ENCODE measurements around the gene GSX1. TPM values are rescaled to one million over a fixed set of nuclear protein-coding genes. Genes with fewer than 3 reads are reported as not detected.

Gene GSX1
- total RNA-seq, 2 donors from 2014 or later, result not detected

DNA sequence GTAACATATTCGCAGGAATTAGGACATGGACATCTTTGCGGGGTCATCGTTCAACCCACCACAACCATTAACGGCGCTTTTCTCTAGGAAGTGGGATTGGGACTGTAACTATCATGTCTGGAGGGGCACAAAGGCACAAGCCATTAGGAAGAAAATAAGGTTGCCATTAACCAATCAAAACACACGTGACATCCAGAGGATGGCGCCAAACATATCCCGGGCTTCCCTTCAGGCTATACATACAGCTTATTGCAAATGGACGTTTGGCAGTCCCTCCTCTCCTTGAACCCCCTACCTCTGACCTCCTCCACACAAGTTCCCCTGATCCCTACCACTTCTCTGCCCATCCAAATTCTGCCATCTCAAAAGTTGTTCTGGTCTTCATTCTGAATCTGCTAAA is 26.6 kb upstream of the GSX1 start:
- Histone ChIP-seq H3K27me3 (replicated peaks; ENCODE audit: insufficient read depth) (no peaks in the 10 kb centered on the region), H3K9me3 (no peaks in the 10 kb centered on the region), H3K4me1 (replicated peaks) (no peaks in the 10 kb centered on the region), H3K36me3 (no peaks in the 10 kb centered on the region), H3K27ac (no peak overlapping the region), H3K4me3 (no peak overlapping the region)
- intact Hi-C loops (cut with DNase I), result no loop called here
- 70% methylated on average over 9 of the region's 9 CpGs for WGBS
- TF ChIP-seq, protein P1, sequence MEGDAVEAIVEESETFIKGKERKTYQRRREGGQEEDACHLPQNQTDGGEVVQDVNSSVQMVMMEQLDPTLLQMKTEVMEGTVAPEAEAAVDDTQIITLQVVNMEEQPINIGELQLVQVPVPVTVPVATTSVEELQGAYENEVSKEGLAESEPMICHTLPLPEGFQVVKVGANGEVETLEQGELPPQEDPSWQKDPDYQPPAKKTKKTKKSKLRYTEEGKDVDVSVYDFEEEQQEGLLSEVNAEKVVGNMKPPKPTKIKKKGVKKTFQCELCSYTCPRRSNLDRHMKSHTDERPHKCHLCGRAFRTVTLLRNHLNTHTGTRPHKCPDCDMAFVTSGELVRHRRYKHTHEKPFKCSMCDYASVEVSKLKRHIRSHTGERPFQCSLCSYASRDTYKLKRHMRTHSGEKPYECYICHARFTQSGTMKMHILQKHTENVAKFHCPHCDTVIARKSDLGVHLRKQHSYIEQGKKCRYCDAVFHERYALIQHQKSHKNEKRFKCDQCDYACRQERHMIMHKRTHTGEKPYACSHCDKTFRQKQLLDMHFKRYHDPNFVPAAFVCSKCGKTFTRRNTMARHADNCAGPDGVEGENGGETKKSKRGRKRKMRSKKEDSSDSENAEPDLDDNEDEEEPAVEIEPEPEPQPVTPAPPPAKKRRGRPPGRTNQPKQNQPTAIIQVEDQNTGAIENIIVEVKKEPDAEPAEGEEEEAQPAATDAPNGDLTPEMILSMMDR (IDR thresholded peaks at IDR 0.05), result no peak
- no peak for DNase-seq (ENCODE audit: low spot score)

DNA sequence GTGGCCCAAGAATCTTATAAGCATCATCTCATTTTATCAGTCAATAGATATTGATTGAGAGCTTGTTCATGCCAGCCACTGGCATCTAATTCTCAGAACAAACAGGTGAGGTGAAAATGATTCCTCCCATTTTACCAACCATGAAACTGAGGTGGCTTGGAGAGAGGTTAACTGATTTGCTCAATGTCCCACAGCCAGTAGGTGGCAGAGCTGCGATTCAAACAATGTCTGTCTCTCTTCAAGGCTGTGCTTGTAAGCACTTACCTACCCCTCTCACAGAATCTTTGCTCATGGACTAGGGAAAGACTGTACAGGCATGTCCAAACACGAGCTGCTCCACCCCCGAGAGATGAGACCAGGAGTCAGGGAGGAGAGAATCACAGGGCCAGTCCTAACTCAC is 21.5 kb upstream of the GSX1 start:
- intact Hi-C loops (cut with DNase I), result no loop called here
- DNase-seq (ENCODE audit: low spot score), result no peak
- WGBS, result 8% methylated on average over 3 of the region's 3 CpGs
- Histone ChIP-seq H3K36me3 (no peaks in the 10 kb centered on the region), H3K27me3 (replicated peaks; ENCODE audit: insufficient read depth) (peaks cover 4% of the 10 kb centered on the region), H3K4me3 (no peak overlapping the region), H3K9me3 (no peaks in the 10 kb centered on the region), H3K4me1 (replicated peaks) (no peaks in the 10 kb centered on the region), H3K27ac (no peak overlapping the region)
- TF ChIP-seq, protein P1 (IDR thresholded peaks at IDR 0.05), result peak in 1 of 4 experiments; percentile 10
- no peak for TF ChIP-seq POLR2A (IDR thresholded peaks at IDR 0.05)

DNA sequence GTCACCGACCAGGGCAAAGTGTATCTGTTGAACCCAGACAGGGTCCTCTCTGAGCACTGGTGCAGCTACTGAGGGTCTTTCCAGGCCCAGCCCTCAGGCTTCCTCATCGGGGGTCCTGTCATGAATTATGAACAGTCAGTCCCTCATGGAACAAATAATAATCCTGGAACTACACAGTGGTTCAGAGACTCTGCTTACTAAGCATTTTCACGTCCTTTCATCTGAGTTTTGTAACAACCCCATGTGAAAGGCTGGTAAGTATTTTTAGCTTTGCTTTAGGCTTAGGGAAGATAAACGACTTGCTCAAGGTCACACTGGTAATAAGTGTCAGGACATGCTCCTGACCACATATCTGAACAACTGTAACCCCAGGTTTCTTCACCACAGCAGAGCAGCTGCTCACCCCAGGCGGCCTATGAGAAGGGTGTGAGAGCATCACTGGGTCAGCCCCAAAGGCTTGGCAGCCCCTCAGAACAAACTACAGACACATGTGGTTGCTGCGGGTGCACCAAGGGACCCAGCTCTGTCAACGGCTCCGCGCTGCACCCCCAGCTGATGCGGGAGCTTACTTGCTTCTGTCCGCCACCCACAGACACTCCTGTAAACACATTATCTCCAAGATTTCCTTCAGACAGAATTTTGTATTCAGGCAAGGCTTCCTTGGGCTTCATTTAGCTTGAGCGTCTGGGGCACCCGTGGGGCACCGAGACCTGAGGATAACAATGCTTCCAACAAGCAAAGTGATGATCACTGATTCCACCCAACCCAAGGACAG is 19.4 kb upstream of the GSX1 start:
- no peaks in the 10 kb centered on the region for H3K36me3 ChIP-seq
- no peak for DNase-seq (ENCODE audit: low spot score)
- WGBS, result 83% methylated on average over 14 of the region's 14 CpGs
- no peak overlapping the region for H3K27ac ChIP-seq
- H3K27me3 ChIP-seq (replicated peaks; ENCODE audit: insufficient read depth), result peaks cover 5% of the 10 kb centered on the region
- intact Hi-C loops (cut with DNase I), result no loop called here
- no peaks in the 10 kb centered on the region for H3K4me1 ChIP-seq (replicated peaks)
- no peaks in the 10 kb centered on the region for H3K9me3 ChIP-seq
- no peak overlapping the region for H3K4me3 ChIP-seq
- TF ChIP-seq POLR2AphosphoS5 (IDR thresholded peaks at IDR 0.05), result no peak
- TF ChIP-seq POLR2A (IDR thresholded peaks at IDR 0.05), result no peak
- TF ChIP-seq, protein P1 (IDR thresholded peaks at IDR 0.05), result no peak

DNA sequence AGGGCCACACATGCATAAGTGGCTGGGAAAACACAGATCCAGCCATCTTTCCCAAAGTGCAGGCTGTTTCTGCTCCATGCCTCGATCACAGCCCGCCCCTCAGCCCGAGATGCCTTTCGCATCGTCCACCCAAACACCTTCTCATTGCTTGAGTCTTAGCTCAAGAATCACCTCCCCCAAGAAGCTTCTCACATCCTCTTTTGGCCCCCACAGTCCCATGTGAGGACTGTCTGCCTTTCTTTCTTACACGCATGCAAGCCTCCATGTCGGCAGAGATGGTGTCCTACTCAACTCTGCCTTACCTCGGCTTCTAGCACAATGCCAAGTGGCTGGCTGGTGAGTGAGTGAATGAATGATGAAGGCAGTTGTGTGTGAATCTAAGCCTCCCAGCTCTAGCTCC is 18.1 kb upstream of the GSX1 start:
- Histone ChIP-seq H3K9me3 (no peaks in the 10 kb centered on the region), H3K4me1 (replicated peaks) (no peaks in the 10 kb centered on the region), H3K4me3 (no peak overlapping the region), H3K27me3 (replicated peaks; ENCODE audit: insufficient read depth) (peaks cover 5% of the 10 kb centered on the region), H3K27ac (no peak overlapping the region), H3K36me3 (no peaks in the 10 kb centered on the region)
- intact Hi-C loops (cut with DNase I), result no loop called here
- 90% methylated on average over 8 of the region's 8 CpGs for WGBS
- no peak for TF ChIP-seq POLR2AphosphoS5 (IDR thresholded peaks at IDR 0.05)
- no peak for TF ChIP-seq POLR2A (IDR thresholded peaks at IDR 0.05)
- TF ChIP-seq, protein P1 (IDR thresholded peaks at IDR 0.05), result no peak
- DNase-seq (ENCODE audit: low spot score), result no peak

DNA sequence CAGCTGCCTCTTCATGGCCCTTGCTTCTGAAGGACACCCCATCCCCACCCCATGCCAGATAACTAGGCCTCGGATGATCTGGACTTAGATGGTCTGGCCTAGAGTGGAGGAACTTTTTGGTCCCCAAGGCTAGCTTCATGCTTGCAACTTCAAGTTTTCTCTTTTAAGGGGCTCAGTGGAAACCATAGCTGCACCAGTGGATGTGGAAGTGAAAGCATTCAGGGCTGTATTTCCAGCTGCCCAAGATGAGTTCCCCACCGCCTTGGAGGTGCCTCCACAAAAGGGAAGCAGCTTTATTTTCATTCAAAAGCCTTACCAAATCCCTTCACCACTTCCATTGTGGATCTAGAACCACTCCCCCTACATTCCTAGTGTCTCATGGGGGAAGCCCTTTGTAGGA is 17.6 kb upstream of the GSX1 start:
- Histone ChIP-seq H3K9me3 (no peaks in the 10 kb centered on the region), H3K27me3 (replicated peaks; ENCODE audit: insufficient read depth) (peaks cover 5% of the 10 kb centered on the region), H3K36me3 (no peaks in the 10 kb centered on the region), H3K4me1 (replicated peaks) (no peaks in the 10 kb centered on the region), H3K4me3 (no peak overlapping the region), H3K27ac (no peak overlapping the region)
- WGBS, result 94% methylated on average over 2 of the region's 2 CpGs
- DNase-seq (ENCODE audit: low spot score), result no peak
- intact Hi-C loops (cut with DNase I), result no loop called here
- TF ChIP-seq, protein P1 (IDR thresholded peaks at IDR 0.05), result no peak
- TF ChIP-seq POLR2AphosphoS5 (IDR thresholded peaks at IDR 0.05) (no peak), POLR2A (IDR thresholded peaks at IDR 0.05) (no peak)
